ENCODE results near the gene PLXDC2. TPM values are rescaled to one million over a fixed set of nuclear protein-coding genes. Genes with fewer than 3 reads are reported as not detected.

PLXDC2 gene
- total and polyA plus RNA-seq, 2 experiments from 2014 or later: 13.5 to 19.4 TPM

- TF ChIP-seq ZNF462 (CRISPR knock-in tag; IDR thresholded peaks at IDR 0.05): no peak
- no peak for TF ChIP-seq ETS1 (IDR thresholded peaks at IDR 0.05)
- TF ChIP-seq NANOG (IDR thresholded peaks at IDR 0.05; ENCODE audit: borderline replicate concordance): no peak
- TF ChIP-seq STAT1 (IDR thresholded peaks at IDR 0.05; ENCODE audit: unreplicated experiment): no peak
- no peak for TF ChIP-seq JUNB (IDR thresholded peaks at IDR 0.05; ENCODE audit: unreplicated experiment)
- no peak for TF ChIP-seq ZNF331 (CRISPR knock-in tag; IDR thresholded peaks at IDR 0.05; ENCODE audit: low read depth)
These were observed 121.8 kb downstream of the PLXDC2 start (continued) for GRCh38 chr10:19937989-19938388.

GRCh38 chr10:19941206-19941880 lies 125.1 kb downstream of the PLXDC2 start:
- Histone ChIP-seq H4K20me1 (replicated peaks; ENCODE audit: insufficient read depth) (no peaks in the 10 kb centered on the region), H3F3A (replicated peaks; ENCODE audit: low read depth) (no peaks in the 10 kb centered on the region), H3K9me2 (ENCODE audit: insufficient read depth) (peaks cover 4% of the 10 kb centered on the region; the same call in 1 of the 2 replicates), H3K27ac (ENCODE audit: low read depth) (no peak overlapping the region), H2AFZ (no peak overlapping the region), H3K27me3 (ENCODE audit: insufficient read depth) (no peaks in the 10 kb centered on the region), H3K4me2 (no peak overlapping the region), H3K79me2 (replicated peaks; ENCODE audit: insufficient read depth) (peaks cover 54% of the 10 kb centered on the region), H3K4me3 (no peak overlapping the region), H3K36me3 (ENCODE audit: insufficient read depth) (no peaks in the 10 kb centered on the region), H3K4me1 (ENCODE audit: insufficient read depth) (peaks cover 19% of the 10 kb centered on the region)
- TF ChIP-seq CTCF (conservative IDR thresholded peaks at IDR 0.05; ENCODE audit: low read depth in 2 of 2) (no peak), NANOG (IDR thresholded peaks at IDR 0.05; ENCODE audit: borderline replicate concordance) (no peak)
- H3K4me3 Mint-ChIP-seq: no peak overlapping the region
- H3K4me1 Mint-ChIP-seq: peaks cover 32% of the 10 kb centered on the region
- H3K9me3 Mint-ChIP-seq: peaks cover 13% of the 10 kb centered on the region
- H3K27me3 Mint-ChIP-seq (ENCODE audit: insufficient read depth, low read depth, poor library complexity): no peaks in the 10 kb centered on the region
- no peak overlapping the region for H3K27ac Mint-ChIP-seq
- no peak; the same call in 1 of the 3 replicates for ATAC-seq
- DNase-seq (ENCODE audit: low spot score): no peak
- H3K36me3 Mint-ChIP-seq (ENCODE audit: low read depth): peaks cover 27% of the 10 kb centered on the region
